SJSA1 (cell line): ENCODE data around the gene TREML4. TPM values are rescaled to one million over a fixed set of nuclear protein-coding genes. Genes with fewer than 3 reads are reported as not detected.
"Not testable (repeated sequence)": the region's sequence is repeated elsewhere in the genome, so short reads cannot be mapped to it uniquely, and the experiment has no call there.

ENCODE experiments used
- DNase-seq, 2 experiments: peaks; one replicate each; pipeline ENCODE4 v3.0.0-alpha.2; 2015 to 2020; ENCODE audit warnings: low spot score in 2 of 2, low read depth in 1 of 2
- H3K27ac ChIP-seq: fragments of 250-450 bp; sonication (Bioruptor Pico); 2 replicates; pipeline ENCODE4 v1.5.1; 2020; ENCODE audit warnings: mild to moderate bottlenecking, moderate library complexity
- H3K27me3 ChIP-seq: fragments of 250-450 bp; sonication (Bioruptor Pico); replicated peaks from 2 replicates; pipeline ENCODE4 v1.5.1; 2020; ENCODE audit warnings: mild to moderate bottlenecking, moderate library complexity
- H3K36me3 ChIP-seq: fragments of 250-450 bp; sonication (Bioruptor Pico); 2 replicates; pipeline ENCODE4 v1.5.1; 2020; ENCODE audit warnings: mild to moderate bottlenecking
- H3K4me1 ChIP-seq: fragments of 250-450 bp; sonication (Bioruptor Pico); replicated peaks from 2 replicates; pipeline ENCODE4 v1.6.1; 2021; ENCODE audit warnings: mild to moderate bottlenecking
- H3K4me3 ChIP-seq: fragments of 250-450 bp; sonication (Bioruptor Pico); 2 replicates; pipeline ENCODE4 v1.5.1; 2020; ENCODE audit warnings: mild to moderate bottlenecking
- H3K9me3 ChIP-seq: fragments of 250-450 bp; sonication (Bioruptor Pico); replicated peaks from 2 replicates; pipeline ENCODE4 v1.5.1; 2020; ENCODE audit warnings: mild to moderate bottlenecking
- total RNA-seq: library from RNA; depleted of rRNA; stranded (reverse); fragments of >200 nt; shearing (Covaris generic); gene quantifications from 2 replicates; pipeline ENCODE4 v1.2.3, GENCODE V29; 2014

Gene TREML4
- total RNA-seq, 1 experiment from 2014 or later, result not detected

DNA sequence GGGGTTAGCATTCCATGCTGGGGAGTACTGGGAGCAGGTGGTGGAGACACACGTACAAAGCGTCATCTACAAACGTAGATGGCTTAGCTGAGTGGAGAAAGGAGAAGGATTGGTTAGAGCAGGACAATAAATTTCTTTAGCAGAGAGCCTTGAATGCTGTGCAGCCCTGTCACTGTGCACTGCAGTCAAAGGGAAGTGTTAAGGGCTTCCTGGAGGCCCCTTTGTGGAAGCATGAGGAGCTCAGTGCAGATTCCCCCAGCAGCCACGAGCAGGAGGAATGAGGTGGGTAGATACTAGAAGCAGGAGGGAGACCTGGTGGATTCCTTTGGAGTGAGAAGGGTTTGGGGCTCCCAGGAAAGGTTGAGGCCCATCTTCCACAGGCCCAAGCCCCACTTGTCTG lies 6.1 kb upstream of the TREML4 start:
- no peaks in the 10 kb centered on the region for H3K36me3 ChIP-seq
- H3K4me3 ChIP-seq, result no peak overlapping the region
- H3K27me3 ChIP-seq, result peaks cover 4% of the 10 kb centered on the region; the same call in 1 of the 2 replicates
- no peak for DNase-seq
- no peaks in the 10 kb centered on the region for H3K9me3 ChIP-seq
- H3K4me1 ChIP-seq, result no peaks in the 10 kb centered on the region
- H3K27ac ChIP-seq, result no peak overlapping the region

DNA sequence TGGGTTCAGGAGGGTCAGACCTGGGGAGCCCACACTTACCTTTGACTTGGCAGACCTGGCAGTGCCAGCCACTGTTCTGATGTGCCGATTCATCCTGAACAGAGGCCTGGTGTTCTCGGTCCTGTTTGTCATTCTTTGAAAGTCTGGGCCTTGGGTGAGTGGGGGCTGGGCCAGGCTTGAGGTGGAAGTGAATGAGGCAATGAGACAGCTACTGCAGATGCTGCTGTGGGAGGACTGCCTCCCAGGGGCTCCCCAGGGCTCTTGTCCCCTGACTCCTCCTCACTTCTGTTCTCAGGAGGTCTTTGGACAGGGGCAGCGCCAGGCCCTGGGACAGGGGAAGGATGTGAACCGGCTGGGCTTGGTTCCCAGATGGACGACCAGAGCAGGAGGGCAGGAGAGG lies 5.6 kb upstream of the TREML4 start:
- Histone ChIP-seq H3K9me3 (no peaks in the 10 kb centered on the region), H3K27ac (no peak overlapping the region), H3K4me3 (no peak overlapping the region), H3K36me3 (no peaks in the 10 kb centered on the region), H3K27me3 (peaks cover 4% of the 10 kb centered on the region; the same call in 1 of the 2 replicates), H3K4me1 (no peaks in the 10 kb centered on the region)
- no peak for DNase-seq

DNA sequence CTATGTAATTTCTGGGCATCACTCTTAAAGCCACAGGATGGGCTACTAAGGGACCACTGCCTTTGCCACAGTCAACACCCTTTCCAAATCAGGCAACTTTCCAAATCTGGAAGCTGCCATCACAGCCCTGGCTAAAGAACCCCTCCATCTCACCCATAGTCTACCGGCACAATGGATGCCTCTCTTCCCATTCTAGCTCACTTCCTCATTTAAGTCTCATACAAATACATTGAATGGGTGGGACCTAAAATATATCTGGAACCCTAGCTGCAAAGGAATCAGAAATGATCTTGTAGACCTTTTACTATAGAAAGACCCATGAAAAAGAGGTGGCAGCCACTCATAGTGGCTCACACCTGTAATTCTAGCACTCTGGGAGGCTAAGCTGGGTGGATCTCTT lies 3.3 kb upstream of the TREML4 start:
- DNase-seq, result no peak
- no peaks in the 10 kb centered on the region for H3K36me3 ChIP-seq
- peaks cover 4% of the 10 kb centered on the region; the same call in 1 of the 2 replicates for H3K27me3 ChIP-seq
- no peak overlapping the region for H3K27ac ChIP-seq
- H3K4me3 ChIP-seq, result no peak overlapping the region
- no peaks in the 10 kb centered on the region for H3K4me1 ChIP-seq
- no peaks in the 10 kb centered on the region for H3K9me3 ChIP-seq

DNA sequence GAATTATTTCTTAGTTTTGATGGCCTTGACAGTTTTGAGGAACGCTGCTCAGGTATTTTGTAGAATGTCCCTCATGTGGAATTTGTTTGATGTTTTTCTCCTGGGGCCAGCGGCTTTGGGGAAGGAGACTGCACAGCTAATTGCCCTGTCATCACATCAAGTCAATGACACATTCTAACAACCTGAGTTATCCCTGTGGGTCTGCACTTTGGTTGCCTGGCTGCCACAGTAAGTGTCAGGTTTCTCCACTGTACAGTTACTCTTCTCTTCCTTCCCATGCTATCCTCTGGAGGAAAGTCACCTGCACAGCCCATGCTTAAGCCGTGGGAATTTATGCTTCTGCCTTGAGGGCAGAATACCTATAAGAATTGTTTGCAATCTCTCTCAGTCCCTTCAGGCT lies 1.4 kb upstream of the TREML4 start:
- Histone ChIP-seq H3K27me3 (peaks cover 12% of the 10 kb centered on the region; the same call in 1 of the 2 replicates), H3K4me3 (no peak overlapping the region), H3K27ac (no peak overlapping the region), H3K36me3 (no peaks in the 10 kb centered on the region), H3K9me3 (no peaks in the 10 kb centered on the region), H3K4me1 (no peaks in the 10 kb centered on the region)
- no peak for DNase-seq

DNA sequence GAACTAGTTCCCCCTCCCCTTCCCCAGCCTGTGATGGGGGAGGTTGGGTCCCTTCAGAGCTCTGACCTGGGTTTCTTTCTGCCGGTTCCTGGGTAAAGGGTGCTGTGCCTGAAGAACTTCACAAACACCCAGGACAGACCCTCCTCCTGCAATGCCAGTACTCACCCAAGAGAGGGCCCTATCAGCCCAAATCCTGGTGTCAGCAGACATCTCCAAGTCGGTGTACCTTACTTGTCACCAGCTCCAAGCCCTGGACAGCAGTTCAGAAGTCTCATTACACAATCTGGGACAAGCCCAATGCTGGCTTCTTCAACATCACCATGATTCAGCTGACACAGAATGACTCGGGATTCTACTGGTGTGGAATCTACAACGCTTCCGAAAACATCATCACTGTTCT lies 467 bp downstream of the TREML4 start:
- H3K4me1 ChIP-seq, result no peaks in the 10 kb centered on the region
- no peak for DNase-seq
- H3K9me3 ChIP-seq, result no peaks in the 10 kb centered on the region
- no peak overlapping the region for H3K4me3 ChIP-seq
- H3K27me3 ChIP-seq, result peaks cover 22% of the 10 kb centered on the region; the same call in 1 of the 2 replicates
- H3K36me3 ChIP-seq, result no peaks in the 10 kb centered on the region
- no peak overlapping the region for H3K27ac ChIP-seq

DNA sequence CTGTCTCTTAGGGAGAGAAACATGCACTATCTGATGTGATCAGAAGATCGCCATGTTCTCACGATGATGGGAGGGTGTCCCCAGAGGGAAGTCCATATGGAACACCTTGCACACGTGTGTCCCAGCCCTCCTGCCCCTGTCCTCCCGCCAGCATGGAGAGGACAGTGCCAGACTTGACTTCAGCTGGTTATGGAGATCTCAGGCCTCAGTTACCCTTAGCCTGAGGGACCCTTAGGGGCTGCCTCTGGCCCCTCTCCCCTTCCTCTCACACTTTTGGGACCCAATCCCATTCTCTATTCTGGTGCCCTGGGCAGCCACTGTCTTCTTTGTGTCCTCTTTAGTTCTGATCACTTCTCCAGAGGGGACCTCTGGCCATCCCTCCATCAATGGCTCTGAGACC lies 1.6 kb downstream of the TREML4 start:
- H3K9me3 ChIP-seq, result no peaks in the 10 kb centered on the region
- H3K27ac ChIP-seq, result no peak overlapping the region
- DNase-seq, result no peak

DNA sequence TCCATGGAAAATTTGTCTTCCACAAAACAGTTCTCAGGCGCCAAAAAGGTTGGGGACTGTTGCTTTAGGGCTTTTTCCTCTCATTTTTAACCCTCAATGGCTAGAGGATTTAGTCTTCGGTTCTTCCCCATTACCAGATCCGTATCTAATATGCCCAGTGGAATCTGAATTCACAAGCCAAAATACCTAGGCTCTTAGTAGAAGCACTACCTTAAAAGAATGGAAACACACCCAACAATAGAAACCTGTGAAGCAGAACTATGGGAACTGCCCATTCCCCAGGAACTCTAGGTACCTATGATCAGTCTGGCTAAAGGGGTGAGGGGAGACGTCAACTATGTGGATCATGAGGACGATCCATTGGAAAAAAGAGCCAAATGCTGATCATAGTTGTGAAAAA lies 3.1 kb downstream of the TREML4 start:
- no peak overlapping the region for H3K27ac ChIP-seq
- DNase-seq, result no peak
- no peaks in the 10 kb centered on the region for H3K9me3 ChIP-seq
- no peaks in the 10 kb centered on the region for H3K36me3 ChIP-seq
- H3K4me3 ChIP-seq, result no peak overlapping the region
- no peaks in the 10 kb centered on the region for H3K4me1 ChIP-seq
- H3K27me3 ChIP-seq, result peaks cover 18% of the 10 kb centered on the region; the same call in 1 of the 2 replicates

More for the DNA sequence above, 1.6 kb downstream of the TREML4 start:
- Histone ChIP-seq H3K4me3 (no peak overlapping the region), H3K4me1 (no peaks in the 10 kb centered on the region), H3K27me3 (peaks cover 22% of the 10 kb centered on the region; the same call in 1 of the 2 replicates), H3K36me3 (no peaks in the 10 kb centered on the region)

DNA sequence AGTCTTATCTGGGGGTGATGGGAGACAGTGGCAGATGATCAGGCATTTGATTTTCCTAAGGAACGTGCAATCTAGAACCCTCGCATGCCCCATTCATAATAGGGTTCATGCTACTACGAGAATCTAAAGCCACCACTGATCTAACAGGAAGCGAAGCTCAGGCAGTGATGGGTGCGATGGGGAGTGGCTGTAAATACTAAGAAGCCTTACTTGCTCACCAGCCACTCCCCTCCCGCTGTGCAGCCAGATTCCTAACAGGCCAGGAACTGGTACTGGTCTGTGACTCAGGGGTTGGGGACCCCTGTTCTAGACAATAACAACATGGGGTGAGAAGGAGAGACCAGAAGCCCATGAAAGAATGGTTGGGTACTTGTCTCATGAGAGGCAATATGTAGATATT lies 4.5 kb downstream of the TREML4 start:
- no peaks in the 10 kb centered on the region for H3K36me3 ChIP-seq
- H3K27ac ChIP-seq, result no peak overlapping the region
- H3K4me1 ChIP-seq, result no peaks in the 10 kb centered on the region
- H3K27me3 ChIP-seq, result peaks cover 18% of the 10 kb centered on the region; the same call in 1 of the 2 replicates
- no peak for DNase-seq
- no peaks in the 10 kb centered on the region for H3K9me3 ChIP-seq
- no peak overlapping the region for H3K4me3 ChIP-seq

DNA sequence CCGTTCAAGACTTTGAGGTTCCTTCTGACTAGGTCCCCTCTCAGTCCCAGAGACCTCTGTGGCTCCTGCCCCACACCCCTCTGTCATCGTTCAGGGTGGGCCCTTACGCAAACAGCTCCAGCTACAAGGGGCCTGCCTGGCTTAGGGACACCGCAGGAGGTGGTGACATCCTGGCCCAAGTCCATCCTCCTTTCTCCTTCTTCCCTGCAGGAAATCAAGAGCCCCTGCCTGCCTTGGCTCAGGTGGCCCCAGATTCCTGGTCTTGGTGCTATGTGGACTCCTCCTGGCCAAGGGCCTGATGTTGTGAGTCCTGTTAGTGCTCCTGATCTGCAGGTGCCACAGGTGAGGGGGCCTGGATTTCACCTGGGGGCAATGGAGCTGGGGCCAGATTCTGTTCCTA lies 8.1 kb downstream of the TREML4 start:
- DNase-seq, result no peak
- Histone ChIP-seq H3K36me3 (no peaks in the 10 kb centered on the region), H3K27me3 (peaks cover 38% of the 10 kb centered on the region), H3K4me3 (no peak overlapping the region), H3K4me1 (peaks cover 6% of the 10 kb centered on the region), H3K9me3 (no peaks in the 10 kb centered on the region), H3K27ac (no peak overlapping the region)

DNA sequence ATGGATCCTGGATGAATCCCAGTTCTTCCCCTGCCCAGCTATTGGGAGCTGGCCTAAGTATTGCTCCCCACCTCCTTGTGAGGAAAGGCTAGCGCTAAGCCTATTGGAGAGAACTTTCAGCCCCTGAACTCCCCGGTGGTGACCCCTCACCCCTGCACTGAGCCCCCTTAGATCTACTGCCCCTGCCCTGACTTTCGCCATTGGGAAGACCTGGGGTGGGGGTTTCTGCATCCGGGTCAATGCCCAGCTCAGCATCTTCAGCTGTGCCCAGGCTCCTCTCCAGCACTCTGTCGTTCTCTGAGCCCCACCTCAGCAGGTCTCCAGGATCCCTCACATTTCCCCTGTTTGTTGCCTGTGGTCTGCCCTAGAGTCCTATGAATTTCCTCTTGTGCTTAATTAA lies 9.0 kb downstream of the TREML4 start:
- DNase-seq, result no peak
- Histone ChIP-seq H3K4me3 (no peak overlapping the region), H3K27me3 (peaks cover 35% of the 10 kb centered on the region), H3K36me3 (no peaks in the 10 kb centered on the region), H3K27ac (no peak overlapping the region), H3K9me3 (no peaks in the 10 kb centered on the region), H3K4me1 (peaks cover 6% of the 10 kb centered on the region)

DNA sequence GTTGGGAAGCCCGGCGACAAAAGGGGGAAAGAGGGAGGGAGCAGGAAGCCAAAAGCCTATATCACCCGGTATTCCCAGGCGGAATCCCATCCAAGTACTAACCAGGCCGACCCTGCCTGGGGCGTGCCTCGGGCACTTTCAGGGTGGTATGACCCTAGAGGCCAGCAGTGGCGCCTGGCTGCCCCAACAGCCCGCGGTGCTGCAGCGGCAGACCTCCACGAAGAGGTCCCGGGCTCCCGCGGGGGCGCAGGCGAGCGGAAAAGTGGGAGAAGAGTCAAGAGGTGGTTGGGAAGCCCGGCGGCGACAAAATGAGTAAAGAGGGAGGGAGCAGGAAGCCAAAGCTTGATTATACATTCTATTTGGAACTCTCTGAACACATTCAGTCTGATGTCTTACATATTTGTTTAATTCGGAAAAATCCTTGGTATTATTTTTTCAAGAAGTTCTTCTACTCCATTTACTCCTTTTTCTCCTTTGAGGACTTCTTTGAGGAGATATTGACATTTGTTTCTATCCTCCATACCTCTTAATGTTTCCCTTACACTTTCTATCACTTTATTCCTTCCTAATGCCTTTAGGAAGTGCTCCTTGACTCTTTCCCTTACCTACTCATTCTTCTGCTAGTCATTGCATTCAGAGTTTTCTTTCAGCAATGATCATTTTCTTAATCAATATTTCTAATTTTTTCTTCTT lies 11.5 kb downstream of the TREML4 start:
- Histone ChIP-seq H3K9me3 (no peaks in the 10 kb centered on the region), H3K36me3 (no peaks in the 10 kb centered on the region), H3K4me1 (peaks cover 6% of the 10 kb centered on the region), H3K27me3 (peaks cover 29% of the 10 kb centered on the region), H3K4me3 (no peak overlapping the region), H3K27ac (no peak overlapping the region)
- DNase-seq, result peak in 1 of 2 experiments; percentile 14

DNA sequence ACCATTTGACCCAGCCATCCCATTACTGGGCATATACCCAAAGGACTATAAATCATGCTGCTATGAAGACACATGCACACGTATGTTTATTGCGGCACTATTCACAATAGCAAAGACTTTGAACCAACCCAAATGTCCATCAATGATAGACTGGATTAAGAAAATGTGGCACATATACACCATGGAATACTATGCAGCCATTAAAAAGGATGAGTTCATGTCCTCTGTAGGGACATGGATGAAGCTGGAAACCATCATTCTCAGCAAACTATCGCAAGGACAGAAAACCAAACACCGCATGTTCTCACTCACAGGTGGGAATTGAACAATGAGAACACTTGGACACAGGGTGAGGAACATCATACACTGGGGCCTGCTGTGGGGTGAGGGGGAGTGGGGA lies 18.4 kb downstream of the TREML4 start:
- H3K36me3 ChIP-seq, H3K4me1 ChIP-seq, H3K9me3 ChIP-seq, DNase-seq, H3K27me3 ChIP-seq, H3K4me3 ChIP-seq, H3K27ac ChIP-seq: not testable (repeated sequence)

DNA sequence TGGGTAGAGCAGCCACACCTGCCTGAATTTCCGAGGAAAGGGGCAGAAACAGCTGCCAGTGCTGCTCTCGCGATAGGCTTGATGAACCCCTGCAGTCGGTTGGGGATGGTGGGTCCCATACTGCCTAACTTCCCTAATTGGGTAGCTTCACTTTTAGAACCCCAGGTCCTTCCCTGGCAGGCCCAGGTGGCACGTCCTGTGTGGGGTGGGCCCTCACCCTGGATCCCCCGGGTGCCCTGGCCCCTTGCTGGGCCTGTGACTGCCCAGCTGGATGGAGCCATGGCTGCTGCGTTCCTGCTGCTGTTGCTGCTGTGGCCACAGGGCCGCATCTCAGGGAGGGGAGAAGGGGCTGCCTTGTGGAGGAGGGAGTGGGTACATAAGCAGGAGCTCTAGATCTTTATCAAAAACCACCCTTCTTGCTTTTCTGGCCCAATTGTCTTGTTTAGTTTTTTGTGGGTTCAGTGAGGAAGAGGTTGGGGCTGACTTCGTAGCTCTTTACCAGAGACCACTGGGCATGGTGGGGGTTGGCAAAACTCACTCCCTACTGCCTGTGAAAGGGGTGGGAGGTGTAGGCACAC lies 19.2 kb downstream of the TREML4 start:
- no peaks in the 10 kb centered on the region for H3K4me1 ChIP-seq
- H3K36me3 ChIP-seq, result no peaks in the 10 kb centered on the region
- H3K4me3 ChIP-seq, result no peak overlapping the region
- H3K27me3 ChIP-seq, result no peaks in the 10 kb centered on the region
- no peak overlapping the region for H3K27ac ChIP-seq
- H3K9me3 ChIP-seq, result no peaks in the 10 kb centered on the region
- no peak for DNase-seq

DNA sequence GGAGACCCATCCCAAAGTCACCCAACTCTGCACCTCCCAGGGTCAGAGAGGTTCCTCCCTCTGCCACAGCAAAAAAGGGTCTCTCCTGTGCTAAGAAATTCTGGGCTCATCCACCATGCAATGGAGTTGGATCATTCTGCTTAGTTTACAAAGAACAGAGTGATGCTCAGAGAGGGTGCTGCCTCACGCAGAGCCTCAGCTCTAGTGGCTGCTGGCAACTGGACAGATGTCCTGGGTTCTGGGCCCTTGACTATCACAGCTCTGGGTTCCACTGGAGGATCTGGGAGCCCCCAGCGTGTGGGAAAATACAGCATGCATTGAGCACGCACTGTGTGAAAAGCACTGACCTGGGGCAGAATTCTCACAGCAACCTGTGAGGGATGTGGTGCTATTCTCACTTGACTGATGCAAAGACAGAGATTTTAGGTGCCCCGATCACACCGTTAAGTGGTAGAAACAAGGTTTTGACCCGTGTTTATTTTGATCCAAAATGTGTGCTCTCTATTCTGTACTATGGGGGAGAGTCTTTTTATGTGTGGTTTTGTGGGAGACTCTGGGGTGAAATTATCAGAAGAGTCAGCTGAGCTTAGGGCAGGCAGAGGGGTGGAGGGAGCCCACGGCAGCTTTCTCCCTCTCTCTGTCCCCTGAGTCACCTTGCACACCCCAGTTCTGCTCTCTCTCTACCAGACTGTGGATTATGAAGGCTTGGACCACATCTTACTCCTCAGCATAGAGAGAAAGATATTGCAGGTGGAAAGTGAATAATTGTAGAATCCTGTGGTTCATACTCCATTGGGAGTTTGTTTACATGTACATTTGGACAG lies 19.9 kb downstream of the TREML4 start:
- Histone ChIP-seq H3K4me1 (no peaks in the 10 kb centered on the region), H3K27ac (no peak overlapping the region), H3K4me3 (no peak overlapping the region), H3K9me3 (no peaks in the 10 kb centered on the region), H3K27me3 (no peaks in the 10 kb centered on the region), H3K36me3 (no peaks in the 10 kb centered on the region)
- no peak for DNase-seq
